Adrenal gland (tissue), 5 donors: ENCODE measurements around the gene DKK3.

Experiments
- POLR2A ChIP-seq, 2 donors: fragments of 450-650 bp; IDR thresholded peaks; one replicate each; pipeline ENCODE4 v1.6.1; 2017; ENCODE audit warnings: antibody characterized with exemption in 2 of 2, mild to moderate bottlenecking in 2 of 2, moderate library complexity in 1 of 2
- TF ChIP-seq, protein P1 (sequence below), 6 experiments: fragments of 450-650 bp in 4 of 6; fragments of 200-600 bp in 2 of 6; sonication (generic) in 1 of 6; IDR thresholded peaks; 1 replicate in 5 of 6; 2 replicates in 1 of 6; pipeline versions ENCODE4 v1.5.1 to v1.8.0; 2016 to 2021; ENCODE audit warnings: antibody characterized with exemption in 6 of 6, mild to moderate bottlenecking in 2 of 6, moderate library complexity in 1 of 6
- donor health status: DM: no; HTN: no; CAD: no.

DNA sequence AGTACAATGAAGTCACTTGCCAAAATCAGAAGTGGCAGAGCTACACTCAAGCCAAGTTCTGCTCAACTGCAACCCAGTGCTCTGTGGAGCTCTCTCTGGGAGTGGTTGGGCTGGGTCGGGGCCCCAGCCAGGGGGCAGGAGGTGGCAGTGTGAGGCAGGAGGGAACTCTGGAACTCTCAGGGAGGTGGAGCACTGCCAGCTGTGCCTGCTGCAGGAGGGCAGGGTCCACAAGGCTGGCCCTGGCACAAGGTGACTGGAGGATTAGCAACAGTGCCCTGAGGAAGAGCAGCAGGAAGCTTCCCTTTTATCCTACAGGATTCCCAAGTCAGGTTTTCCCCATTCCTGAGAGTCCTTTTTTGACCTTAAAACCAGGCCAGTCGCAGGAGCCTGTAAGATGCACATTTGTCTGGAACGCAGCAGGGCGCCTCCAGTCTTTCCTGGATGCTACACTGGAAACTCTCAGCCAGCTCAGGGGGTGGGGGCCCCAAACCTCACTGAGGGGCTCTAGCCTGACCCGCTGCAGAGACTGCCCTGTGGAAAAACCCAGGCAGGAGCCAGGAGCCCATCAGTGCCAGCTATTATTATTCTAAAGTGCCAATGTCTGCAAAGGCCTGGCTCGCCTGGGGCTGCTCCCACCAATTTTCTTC is 31.8 kb downstream of the DKK3 start:
- TF ChIP-seq, protein P1, sequence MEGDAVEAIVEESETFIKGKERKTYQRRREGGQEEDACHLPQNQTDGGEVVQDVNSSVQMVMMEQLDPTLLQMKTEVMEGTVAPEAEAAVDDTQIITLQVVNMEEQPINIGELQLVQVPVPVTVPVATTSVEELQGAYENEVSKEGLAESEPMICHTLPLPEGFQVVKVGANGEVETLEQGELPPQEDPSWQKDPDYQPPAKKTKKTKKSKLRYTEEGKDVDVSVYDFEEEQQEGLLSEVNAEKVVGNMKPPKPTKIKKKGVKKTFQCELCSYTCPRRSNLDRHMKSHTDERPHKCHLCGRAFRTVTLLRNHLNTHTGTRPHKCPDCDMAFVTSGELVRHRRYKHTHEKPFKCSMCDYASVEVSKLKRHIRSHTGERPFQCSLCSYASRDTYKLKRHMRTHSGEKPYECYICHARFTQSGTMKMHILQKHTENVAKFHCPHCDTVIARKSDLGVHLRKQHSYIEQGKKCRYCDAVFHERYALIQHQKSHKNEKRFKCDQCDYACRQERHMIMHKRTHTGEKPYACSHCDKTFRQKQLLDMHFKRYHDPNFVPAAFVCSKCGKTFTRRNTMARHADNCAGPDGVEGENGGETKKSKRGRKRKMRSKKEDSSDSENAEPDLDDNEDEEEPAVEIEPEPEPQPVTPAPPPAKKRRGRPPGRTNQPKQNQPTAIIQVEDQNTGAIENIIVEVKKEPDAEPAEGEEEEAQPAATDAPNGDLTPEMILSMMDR (IDR thresholded peaks at IDR 0.05) = no peak
- no peak for TF ChIP-seq POLR2A (IDR thresholded peaks at IDR 0.05)
